Measurements from ENCODE around the gene RPTOR.

GRCh38 chr17:81012574-81013447, 468.2 kb downstream of the RPTOR start:
- TF ChIP-seq CTCF (IDR thresholded peaks at IDR 0.05) (no peak), POLR2A (IDR thresholded peaks at IDR 0.05) (no peak)
